Smooth muscle cell (in vitro differentiated cells): ENCODE data around the gene SOX1. TPM values are rescaled to one million over a fixed set of nuclear protein-coding genes. Genes with fewer than 3 reads are reported as not detected.

ENCODE experiments used
- DNase-seq: peaks from one replicate; lab custom pipeline; 2025; ENCODE audit not compliant: unreplicated experiment; lab: John Stamatoyannopoulos, UW
- H2AFZ ChIP-seq: fragments of 200-600 bp; sonication (generic); 2 replicates; pipeline ENCODE4 v1.6.0; 2016; ENCODE audit warnings: antibody characterized with exemption, low read depth, mild to moderate bottlenecking
- H3F3A ChIP-seq: fragments of 200-600 bp; sonication (generic); 2 replicates; pipeline ENCODE4 v1.6.0; 2017; ENCODE audit warnings: antibody characterized with exemption, low read depth
- H3K27ac ChIP-seq: fragments of 200-600 bp; sonication (generic); 2 replicates; pipeline ENCODE4 v1.5.1; 2016; ENCODE audit warnings: low read depth, mild to moderate bottlenecking
- H3K27me3 ChIP-seq: fragments of 200-600 bp; sonication (generic); 2 replicates; pipeline ENCODE4 v1.6.1; 2016; ENCODE audit warnings: low read depth, mild to moderate bottlenecking
- H3K36me3 ChIP-seq: fragments of 200-600 bp; sonication (generic); 2 replicates; pipeline ENCODE4 v1.5.1; 2016; ENCODE audit warnings: low read depth
- H3K4me1 ChIP-seq: fragments of 200-600 bp; sonication (generic); 2 replicates; pipeline ENCODE4 v1.5.1; 2016; ENCODE audit warnings: low read depth
- H3K4me2 ChIP-seq: fragments of 200-600 bp; sonication (generic); 2 replicates; pipeline ENCODE4 v1.6.0; 2016; ENCODE audit warnings: mild to moderate bottlenecking
- H3K4me3 ChIP-seq: fragments of 200-600 bp; sonication (generic); 2 replicates; pipeline ENCODE4 v1.5.1; 2016; ENCODE audit warnings: mild to moderate bottlenecking
- H3K79me2 ChIP-seq: fragments of 200-600 bp; sonication (generic); 2 replicates; pipeline ENCODE4 v1.6.0; 2016; ENCODE audit warnings: low read depth, mild to moderate bottlenecking
- H3K9ac ChIP-seq: fragments of 200-600 bp; sonication (generic); 2 replicates; pipeline ENCODE4 v1.6.0; 2016; ENCODE audit warnings: low read depth
- H3K9me3 ChIP-seq: fragments of 200-600 bp; sonication (generic); replicated peaks from 2 replicates; pipeline ENCODE4 v1.5.1; 2016; ENCODE audit warnings: low read depth
- H4K20me1 ChIP-seq: fragments of 200-600 bp; sonication (generic); 2 replicates; pipeline ENCODE4 v1.6.0; 2016; ENCODE audit warnings: low read depth
- WGBS: methylation state at CpG from one replicate; pipeline ENCODE4 v1.1.7; 2016; ENCODE audit warnings: low lambda C conversion rate; 5-methylcytosine and 5-hydroxymethylcytosine counted together
- polyA plus RNA-seq: library from polyadenylated mRNA; unstranded; fragments of >200 nt; fragmentation: Nextera tagmentation; extraction: Ambion mirVana; gene quantifications from 2 replicates; pipeline ENCODE4 v1.2.1, GENCODE V29; 2016
- total RNA-seq: library from RNA; depleted of rRNA; stranded (reverse); fragments of >200 nt; gene quantifications from 2 replicates; pipeline ENCODE4 v1.2.3, GENCODE V29; 2014
- TF ChIP-seq, protein P1 (sequence below): fragments of 200-600 bp; sonication (generic); IDR thresholded peaks from 2 replicates; pipeline ENCODE4 v1.5.1; 2017; ENCODE audit warnings: borderline replicate concordance, mild to moderate bottlenecking, antibody characterized with exemption; ENCODE audit not compliant: insufficient read depth, poor library complexity, severe bottlenecking

The SOX1 gene
- total and polyA plus RNA-seq, 2 experiments from 2014 or later: not detected

DNA sequence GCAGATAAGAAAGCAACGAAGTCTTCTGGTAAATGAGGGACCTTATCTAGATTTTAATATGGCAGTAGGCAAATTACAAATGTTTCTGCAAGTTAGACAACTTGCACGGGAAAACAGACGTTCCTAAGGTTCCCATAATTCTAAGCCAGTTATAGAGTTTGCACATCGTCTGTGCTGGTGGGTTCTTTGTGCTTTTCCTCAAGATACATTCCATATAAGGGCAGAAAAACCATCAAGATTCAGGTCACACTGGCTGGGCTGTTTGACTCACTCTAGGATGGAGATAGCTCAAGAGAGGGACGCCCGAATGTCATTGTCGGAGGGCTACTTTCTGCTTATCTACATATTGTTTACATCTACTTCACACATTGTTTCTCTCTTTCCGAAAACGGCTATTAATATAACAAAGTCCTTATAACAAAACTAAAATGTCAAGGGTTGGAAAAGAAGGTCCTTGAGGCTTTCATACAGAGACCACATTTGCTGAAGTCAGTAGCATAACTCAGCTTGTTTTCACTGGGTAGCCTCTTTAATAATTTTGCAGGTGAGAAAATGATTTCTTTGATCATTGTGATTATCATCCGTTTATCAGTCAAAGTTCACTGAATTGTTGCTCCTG is 44.4 kb downstream of the SOX1 start:
- Histone ChIP-seq H2AFZ (no peak overlapping the region), H3F3A (no peaks in the 10 kb centered on the region), H3K4me1 (peaks cover 9% of the 10 kb centered on the region), H3K27me3 (peaks cover 72% of the 10 kb centered on the region), H3K36me3 (no peaks in the 10 kb centered on the region), H3K9ac (no peak overlapping the region), H3K4me2 (no peak overlapping the region), H3K27ac (no peak overlapping the region), H3K9me3 (no peaks in the 10 kb centered on the region), H3K4me3 (no peak overlapping the region), H3K79me2 (no peaks in the 10 kb centered on the region), H4K20me1 (no peaks in the 10 kb centered on the region)
- 68% methylated on average over 10 of the region's 10 CpGs for WGBS
- TF ChIP-seq, protein P1, sequence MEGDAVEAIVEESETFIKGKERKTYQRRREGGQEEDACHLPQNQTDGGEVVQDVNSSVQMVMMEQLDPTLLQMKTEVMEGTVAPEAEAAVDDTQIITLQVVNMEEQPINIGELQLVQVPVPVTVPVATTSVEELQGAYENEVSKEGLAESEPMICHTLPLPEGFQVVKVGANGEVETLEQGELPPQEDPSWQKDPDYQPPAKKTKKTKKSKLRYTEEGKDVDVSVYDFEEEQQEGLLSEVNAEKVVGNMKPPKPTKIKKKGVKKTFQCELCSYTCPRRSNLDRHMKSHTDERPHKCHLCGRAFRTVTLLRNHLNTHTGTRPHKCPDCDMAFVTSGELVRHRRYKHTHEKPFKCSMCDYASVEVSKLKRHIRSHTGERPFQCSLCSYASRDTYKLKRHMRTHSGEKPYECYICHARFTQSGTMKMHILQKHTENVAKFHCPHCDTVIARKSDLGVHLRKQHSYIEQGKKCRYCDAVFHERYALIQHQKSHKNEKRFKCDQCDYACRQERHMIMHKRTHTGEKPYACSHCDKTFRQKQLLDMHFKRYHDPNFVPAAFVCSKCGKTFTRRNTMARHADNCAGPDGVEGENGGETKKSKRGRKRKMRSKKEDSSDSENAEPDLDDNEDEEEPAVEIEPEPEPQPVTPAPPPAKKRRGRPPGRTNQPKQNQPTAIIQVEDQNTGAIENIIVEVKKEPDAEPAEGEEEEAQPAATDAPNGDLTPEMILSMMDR: no peak
- DNase-seq: no peak

DNA sequence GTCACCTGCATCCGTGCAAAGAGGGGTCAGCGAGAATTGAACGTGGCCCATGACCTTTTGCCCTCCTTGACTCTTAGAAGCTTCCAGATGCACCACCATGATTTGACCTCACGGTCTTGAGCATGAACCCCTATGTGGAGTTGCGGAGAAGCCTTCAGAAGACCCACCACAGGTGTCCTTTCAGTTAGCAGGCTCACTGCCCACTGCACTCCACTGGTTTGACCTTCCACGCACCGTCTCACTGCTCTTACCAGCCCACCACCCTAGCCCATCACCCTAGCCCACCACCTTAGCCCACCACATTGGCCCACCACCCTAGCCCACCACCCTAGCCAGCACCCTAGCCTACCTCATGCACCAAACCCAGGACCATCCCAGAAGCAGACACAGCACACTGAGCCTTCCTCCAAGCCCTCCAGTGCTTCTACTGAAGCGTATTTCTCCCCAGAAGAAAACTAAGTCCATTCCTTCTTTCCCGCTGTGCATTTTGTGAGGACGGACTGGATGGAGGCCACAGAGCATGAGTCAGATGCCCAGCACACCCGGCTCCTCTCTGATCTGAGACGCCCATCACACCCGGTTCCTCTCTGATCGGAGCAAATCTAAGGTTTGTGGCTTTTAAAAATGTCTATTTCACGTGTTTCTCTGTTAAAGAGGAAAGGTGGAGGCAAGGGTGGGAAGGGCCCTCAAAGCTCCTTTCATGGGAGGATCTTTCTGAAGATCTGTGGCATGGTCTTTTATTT is 45.8 kb downstream of the SOX1 start:
- DNase-seq: no peak
- Histone ChIP-seq H3K79me2 (no peaks in the 10 kb centered on the region), H3K4me3 (no peak overlapping the region), H2AFZ (no peak overlapping the region), H3K27ac (no peak overlapping the region), H3K4me2 (no peak overlapping the region), H4K20me1 (no peaks in the 10 kb centered on the region), H3K27me3 (peaks cover 59% of the 10 kb centered on the region), H3K9me3 (no peaks in the 10 kb centered on the region), H3K4me1 (no peaks in the 10 kb centered on the region), H3F3A (no peaks in the 10 kb centered on the region), H3K36me3 (no peaks in the 10 kb centered on the region), H3K9ac (no peak overlapping the region)
- TF ChIP-seq, protein P1: no peak
- 84% methylated on average over 15 of the region's 15 CpGs for WGBS

DNA sequence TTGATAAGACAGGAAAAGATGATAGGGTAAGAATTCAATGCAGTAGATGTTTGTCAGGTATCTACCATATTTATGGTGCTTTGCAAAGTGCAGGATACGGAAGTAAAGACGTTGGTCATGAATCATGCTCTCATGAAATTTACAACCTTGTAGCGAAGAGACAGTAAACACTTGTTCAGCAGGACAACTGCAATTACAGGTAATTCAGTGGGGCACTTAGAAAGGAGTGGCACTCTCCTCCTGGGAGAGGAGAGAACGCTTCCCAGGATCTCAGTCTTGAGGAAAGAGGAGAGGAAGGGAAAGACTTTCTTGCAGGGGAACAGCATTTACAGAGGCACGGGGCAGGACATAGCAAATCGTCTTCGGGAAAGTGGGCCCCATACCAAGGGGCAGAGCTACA is 46.4 kb downstream of the SOX1 start:
- H3F3A ChIP-seq: no peaks in the 10 kb centered on the region
- no peaks in the 10 kb centered on the region for H3K4me1 ChIP-seq
- WGBS: 70% methylated on average over 7 of the region's 7 CpGs
- no peaks in the 10 kb centered on the region for H3K9me3 ChIP-seq
- DNase-seq: no peak
- H3K4me2 ChIP-seq: no peak overlapping the region
- H4K20me1 ChIP-seq: no peaks in the 10 kb centered on the region
- TF ChIP-seq, protein P1: no peak
- H3K27me3 ChIP-seq: peaks cover 52% of the 10 kb centered on the region
- H3K9ac ChIP-seq: no peak overlapping the region
- no peak overlapping the region for H2AFZ ChIP-seq
- H3K27ac ChIP-seq: no peak overlapping the region
- H3K4me3 ChIP-seq: no peak overlapping the region
- no peaks in the 10 kb centered on the region for H3K79me2 ChIP-seq
- no peaks in the 10 kb centered on the region for H3K36me3 ChIP-seq
